H1 (cell line): ENCODE data around the gene COL21A1.

Experiments
- BRCA1 ChIP-seq: IDR thresholded peaks from 2 replicates; pipeline ENCODE4 v1.6.1; 2012; ENCODE audit warnings: low read depth, low read length, improper control_type of control experiment
- EP300 ChIP-seq, 2 experiments: IDR thresholded peaks; 1 replicate in 1 of 2; 2 replicates in 1 of 2; pipeline ENCODE4 v1.6.1; 2011 to 2012; ENCODE audit warnings: low read depth in 2 of 2, low read length in 2 of 2, mild to moderate bottlenecking in 2 of 2, borderline replicate concordance in 1 of 2, inconsistent platforms in 1 of 2, moderate library complexity in 1 of 2
- GABPA ChIP-seq: IDR thresholded peaks from 2 replicates; pipeline ENCODE4 v1.6.1; 2011; ENCODE audit warnings: mild to moderate bottlenecking, low read length, moderate library complexity, borderline replicate concordance; ENCODE audit not compliant: insufficient read depth
- PHF8 ChIP-seq: fragments of 200-600 bp; sonication (generic); conservative IDR thresholded peaks from 2 replicates; pipeline ENCODE4 v1.7.1; 2012; ENCODE audit warnings: low read depth, mild to moderate bottlenecking, inconsistent platforms, low read length, moderate library complexity
- RXRA ChIP-seq: IDR thresholded peaks from 2 replicates; pipeline ENCODE4 v1.6.1; 2011; ENCODE audit warnings: low read depth, mild to moderate bottlenecking, low read length, moderate library complexity; ENCODE audit not compliant: insufficient read depth
- TAF1 ChIP-seq: IDR thresholded peaks from 2 replicates; pipeline ENCODE4 v1.6.1; 2011; ENCODE audit warnings: mild to moderate bottlenecking, low read depth, low read length
- TEAD4 ChIP-seq: IDR thresholded peaks from 2 replicates; pipeline ENCODE4 v1.6.1; 2012; ENCODE audit warnings: low read depth, low read length, inconsistent platforms, mixed read lengths
- YY1 ChIP-seq: IDR thresholded peaks from 2 replicates; pipeline ENCODE4 v1.6.1; 2011; ENCODE audit warnings: low read depth, mild to moderate bottlenecking, low read length
- TF ChIP-seq, protein P1 (sequence below), 3 experiments: IDR thresholded peaks; 1 replicate in 2 of 3; 2 replicates in 1 of 3; pipeline versions ENCODE4 v1.5.1 to v1.6.1; 2011; ENCODE audit warnings: low read length in 3 of 3, mild to moderate bottlenecking in 3 of 3, inconsistent platforms in 2 of 3, low read depth in 1 of 3, moderate library complexity in 1 of 3; ENCODE audit not compliant: insufficient read depth in 1 of 3; ENCODE audit errors: control extremely low read depth in 1 of 3

DNA sequence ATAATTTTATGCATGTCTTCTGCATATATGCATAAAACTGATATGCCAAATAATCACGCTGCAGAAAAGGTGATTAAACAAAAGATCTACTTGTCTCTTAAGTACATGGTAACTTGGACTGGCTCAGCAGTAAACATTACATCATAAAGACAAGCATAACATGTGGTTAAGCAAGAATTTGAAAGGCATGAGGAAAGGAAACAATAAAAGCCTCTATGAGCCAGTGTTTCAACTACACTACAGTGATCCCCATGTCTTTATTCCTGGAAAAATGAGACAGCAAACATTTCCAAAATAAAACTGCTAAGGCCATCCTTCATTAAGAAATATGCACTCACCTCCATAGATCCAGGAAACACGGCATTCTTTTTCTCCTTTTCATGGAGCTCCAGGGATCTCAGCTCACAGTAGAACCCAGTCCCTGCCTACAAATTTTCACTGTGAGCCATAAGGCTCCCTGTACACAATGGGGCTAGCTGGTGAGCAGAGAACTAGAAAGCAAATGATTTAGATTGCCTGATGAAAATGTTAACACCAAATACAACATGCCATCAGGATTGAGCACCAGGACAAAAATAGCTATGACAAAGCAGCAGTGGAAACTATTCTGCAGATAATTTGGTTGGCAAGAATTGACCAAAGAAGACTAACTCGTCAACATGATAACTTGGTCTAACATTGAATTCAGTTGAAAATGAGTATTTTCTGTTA, 156.1 kb downstream of the COL21A1 start:
- TF ChIP-seq, protein P1, sequence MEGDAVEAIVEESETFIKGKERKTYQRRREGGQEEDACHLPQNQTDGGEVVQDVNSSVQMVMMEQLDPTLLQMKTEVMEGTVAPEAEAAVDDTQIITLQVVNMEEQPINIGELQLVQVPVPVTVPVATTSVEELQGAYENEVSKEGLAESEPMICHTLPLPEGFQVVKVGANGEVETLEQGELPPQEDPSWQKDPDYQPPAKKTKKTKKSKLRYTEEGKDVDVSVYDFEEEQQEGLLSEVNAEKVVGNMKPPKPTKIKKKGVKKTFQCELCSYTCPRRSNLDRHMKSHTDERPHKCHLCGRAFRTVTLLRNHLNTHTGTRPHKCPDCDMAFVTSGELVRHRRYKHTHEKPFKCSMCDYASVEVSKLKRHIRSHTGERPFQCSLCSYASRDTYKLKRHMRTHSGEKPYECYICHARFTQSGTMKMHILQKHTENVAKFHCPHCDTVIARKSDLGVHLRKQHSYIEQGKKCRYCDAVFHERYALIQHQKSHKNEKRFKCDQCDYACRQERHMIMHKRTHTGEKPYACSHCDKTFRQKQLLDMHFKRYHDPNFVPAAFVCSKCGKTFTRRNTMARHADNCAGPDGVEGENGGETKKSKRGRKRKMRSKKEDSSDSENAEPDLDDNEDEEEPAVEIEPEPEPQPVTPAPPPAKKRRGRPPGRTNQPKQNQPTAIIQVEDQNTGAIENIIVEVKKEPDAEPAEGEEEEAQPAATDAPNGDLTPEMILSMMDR (IDR thresholded peaks at IDR 0.05; ENCODE audit: control extremely low read depth in 1 of 3, insufficient read depth in 1 of 3, low read depth in 1 of 3, low read length in 3 of 3) = no peak
- TF ChIP-seq TEAD4 (no peak), PHF8 (no peak), YY1 (no peak), GABPA (no peak), TAF1 (no peak), RXRA (no peak), BRCA1 (no peak), EP300 (IDR thresholded peaks at IDR 0.05; ENCODE audit: borderline replicate concordance in 1 of 2, low read depth in 2 of 2, low read length in 2 of 2) (no peak)
